Measurements from ENCODE around the gene CPNE6.

The CPNE6 gene

GRCh38 chr14:24054646-24055045 lies 16.7 kb upstream of the CPNE6 start:
- DNase-seq (ENCODE audit: low read depth) = no peak

GRCh38 chr14:24055971-24056799 lies 15.2 kb upstream of the CPNE6 start:
- DNase-seq (ENCODE audit: low read depth) = no peak

DNA sequence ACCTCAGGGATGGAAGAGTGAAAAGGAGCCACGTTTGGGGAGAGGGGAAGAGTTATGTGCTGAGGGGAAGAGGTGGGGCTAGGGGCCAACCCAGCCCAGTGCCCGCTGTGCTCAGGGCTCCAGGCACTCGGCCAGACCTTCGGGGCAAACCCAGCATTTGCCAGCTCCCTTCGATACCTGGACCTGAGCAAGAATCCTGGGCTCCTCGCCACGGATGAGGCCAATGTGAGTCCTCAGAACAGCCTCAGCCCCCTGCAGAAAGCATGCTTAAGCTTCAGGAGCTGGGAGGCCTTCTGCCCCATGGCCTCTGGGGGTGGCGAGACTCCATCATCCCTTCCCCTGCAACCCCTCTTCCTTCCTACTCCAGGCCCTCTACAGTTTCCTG lies 14.6 kb upstream of the CPNE6 start:
- DNase-seq (ENCODE audit: low read depth) = no peak

- no peak for DNase-seq (ENCODE audit: low read depth)
Observed at GRCh38 chr14:24057271-24057670, 14.1 kb upstream of the CPNE6 start.

DNA sequence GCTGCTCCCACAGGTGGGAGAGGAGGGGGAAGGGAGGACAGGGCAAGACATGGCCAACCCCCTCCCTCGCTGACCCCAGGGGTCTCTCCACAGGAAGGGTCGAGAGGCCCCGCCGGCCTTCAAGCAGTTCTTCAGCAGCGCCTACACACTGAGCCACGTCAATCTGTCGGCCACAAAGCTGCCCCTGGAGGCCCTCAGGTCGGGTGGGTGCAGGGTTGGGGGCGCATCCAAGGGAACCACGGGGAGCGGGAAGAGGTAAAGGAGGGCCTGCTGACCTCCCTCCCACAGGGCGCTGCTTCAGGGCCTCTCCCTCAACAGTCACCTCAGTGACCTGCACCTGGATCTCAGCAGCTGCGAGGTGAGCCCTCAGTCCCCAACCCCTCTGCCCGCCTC lies 13.5 kb upstream of the CPNE6 start:
- no peak for DNase-seq (ENCODE audit: low read depth)

DNA sequence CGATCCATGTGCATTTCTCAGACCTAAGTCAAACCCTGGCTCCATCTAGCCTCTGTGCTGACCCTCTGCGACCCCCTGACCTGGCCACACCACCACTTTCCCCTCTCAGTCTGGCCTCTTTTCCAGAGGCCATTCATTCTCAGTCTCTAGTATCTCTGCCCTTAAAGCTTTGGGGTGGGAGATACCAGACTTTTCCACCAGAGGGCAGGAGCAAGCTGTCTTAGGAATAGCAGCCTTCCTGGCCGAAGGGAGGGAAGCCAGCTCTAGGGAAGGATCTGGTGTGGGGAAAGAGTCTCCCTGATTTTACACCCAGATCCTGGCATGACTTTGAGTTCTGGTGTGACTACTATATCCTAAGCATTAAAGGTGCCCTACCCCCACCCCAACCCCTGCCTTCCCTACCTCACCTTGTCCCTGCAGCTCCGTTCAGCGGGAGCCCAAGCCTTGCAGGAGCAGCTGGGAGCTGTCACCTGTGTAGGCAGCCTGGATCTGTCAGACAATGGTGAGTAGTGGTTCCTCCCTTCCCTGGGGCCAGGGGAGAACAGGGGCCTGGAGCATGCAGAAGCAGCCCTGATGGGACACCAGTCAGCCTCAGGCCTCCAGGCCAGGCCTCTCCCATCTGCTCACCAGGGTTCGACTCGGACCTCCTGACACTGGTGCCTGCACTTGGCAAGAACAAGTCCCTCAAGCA lies 13.0 kb upstream of the CPNE6 start:
- no peak for DNase-seq (ENCODE audit: low read depth)

DNA sequence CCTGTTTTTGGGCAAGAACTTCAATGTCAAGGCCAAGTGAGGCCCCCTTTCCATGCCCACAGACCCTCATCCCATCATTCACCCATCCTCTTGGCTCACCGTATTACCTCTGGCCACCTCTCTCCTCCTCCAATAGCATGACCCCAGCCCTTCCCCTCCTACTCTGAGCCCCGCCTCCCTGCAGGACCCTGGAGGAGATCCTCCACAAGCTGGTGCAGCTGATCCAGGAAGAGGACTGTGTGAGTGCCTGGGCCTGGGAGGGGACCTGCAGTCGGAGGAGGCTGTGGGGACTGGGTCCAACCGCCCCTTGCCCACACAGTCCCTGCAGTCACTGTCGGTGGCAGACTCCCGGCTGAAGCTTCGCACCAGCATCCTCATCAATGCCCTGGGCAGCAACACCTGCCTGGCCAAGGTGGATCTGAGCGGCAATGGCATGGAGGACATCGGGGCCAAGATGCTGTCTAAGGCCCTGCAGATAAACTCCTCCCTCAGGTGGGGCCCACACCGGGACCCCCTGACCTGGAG lies 12.3 kb upstream of the CPNE6 start:
- DNase-seq (ENCODE audit: low read depth) = no peak

GRCh38 chr14:24059841-24060388 lies 11.4 kb upstream of the CPNE6 start:
- no peak for DNase-seq (ENCODE audit: low read depth)

DNA sequence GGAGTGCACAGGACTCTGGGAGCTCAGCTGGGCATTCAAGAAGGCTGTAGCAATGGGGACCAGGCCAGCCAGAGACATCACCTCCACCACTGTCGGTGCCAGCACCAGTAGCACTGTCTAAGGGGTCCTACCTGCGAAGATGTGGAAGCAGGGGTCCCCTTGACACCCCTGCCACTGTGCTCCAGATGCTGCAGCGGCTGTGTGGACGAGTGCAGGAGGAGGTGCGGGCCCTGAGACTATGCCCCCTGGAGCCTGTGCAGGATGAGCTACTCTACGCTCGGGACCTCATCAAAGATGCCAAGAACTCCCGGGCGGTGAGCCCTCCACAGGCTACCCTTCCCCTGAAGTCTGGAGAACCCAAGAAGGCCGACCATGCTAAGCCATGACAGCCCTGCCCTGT lies 10.9 kb upstream of the CPNE6 start:
- DNase-seq (ENCODE audit: low read depth) = no peak

DNA sequence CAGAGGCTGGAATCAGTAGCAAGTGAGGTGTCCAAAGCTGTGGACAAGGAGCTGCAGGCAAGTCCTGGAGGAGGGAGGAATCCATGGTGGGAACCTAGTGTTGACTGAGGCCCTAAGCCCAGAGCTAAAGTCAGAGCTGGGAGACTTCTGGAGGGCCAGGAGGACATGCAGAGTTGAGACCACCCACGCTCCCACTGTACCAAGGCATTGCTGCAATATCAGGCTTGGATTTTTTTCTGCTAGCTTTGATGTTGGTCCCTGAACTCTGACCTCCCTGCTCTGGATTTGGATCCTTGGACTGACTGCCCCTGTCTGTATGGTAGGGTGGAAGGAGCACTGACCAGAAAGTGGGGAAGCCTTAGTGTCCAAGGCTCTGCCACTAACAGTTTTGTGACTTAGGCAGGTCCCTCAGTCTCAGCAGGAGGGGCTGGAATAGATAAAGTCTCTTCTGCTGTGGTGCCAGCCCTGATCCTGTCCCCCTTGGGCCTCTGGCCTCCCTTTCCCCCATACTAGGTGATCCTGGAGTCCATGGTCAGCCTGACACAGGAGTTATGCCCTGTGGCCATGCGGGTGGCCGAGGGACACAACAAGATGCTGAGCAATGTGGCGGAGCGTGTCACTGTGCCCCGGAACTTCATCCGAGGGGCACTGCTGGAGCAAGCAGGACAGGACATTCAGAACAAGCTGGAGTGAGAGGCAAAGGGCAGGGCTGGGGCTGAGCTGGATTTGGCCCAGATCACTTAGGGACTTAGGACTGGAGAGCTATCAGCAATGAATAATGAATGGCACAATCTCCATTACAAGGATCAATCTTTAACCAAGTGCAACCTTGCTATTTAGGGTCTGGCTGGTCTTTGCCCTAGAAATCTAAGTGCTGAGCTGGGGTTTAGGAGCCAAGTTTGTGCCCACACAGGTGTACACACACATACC lies 10.1 kb upstream of the CPNE6 start:
- DNase-seq (ENCODE audit: low read depth) = no peak

DNA sequence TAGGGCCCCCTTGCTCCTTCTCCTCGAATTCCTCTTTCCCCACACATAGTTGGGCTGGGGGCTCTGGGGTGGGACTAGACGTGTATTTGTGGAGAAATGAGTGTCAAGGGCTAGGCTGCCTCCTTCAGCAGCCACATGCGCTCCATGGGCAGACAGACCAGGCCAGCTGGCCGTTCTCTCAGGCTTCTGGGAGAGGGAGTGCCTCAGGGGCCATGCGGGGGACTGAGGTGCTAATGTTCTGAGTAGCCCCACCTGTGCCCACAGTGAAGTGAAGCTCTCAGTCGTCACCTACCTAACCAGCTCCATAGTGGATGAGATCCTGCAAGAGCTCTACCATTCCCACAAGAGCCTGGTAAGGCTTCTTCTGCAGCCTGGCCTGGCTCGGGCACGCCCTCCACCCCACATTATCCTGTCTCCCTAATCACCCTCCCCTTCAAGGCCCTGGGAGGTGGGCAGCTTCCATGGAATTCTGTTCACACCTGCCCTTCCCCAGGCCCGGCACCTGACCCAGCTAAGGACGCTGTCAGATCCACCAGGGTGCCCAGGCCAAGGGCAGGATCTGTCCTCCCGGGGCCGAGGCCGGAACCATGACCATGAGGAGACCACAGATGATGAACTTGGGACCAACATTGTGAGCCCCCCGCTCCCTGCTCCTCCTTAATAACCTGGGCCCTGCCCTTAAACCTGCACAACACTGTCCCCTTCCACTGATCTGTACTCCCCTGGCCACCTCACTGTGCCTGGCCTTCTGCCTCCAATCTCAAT lies 9.0 kb upstream of the CPNE6 start:
- DNase-seq (ENCODE audit: low read depth) = no peak

- DNase-seq (ENCODE audit: low read depth) = no peak
Observed at GRCh38 chr14:24063263-24063836, 8.0 kb upstream of the CPNE6 start.

- no peak for DNase-seq (ENCODE audit: low read depth)
Observed at GRCh38 chr14:24064091-24064795, 7.1 kb upstream of the CPNE6 start.

DNA sequence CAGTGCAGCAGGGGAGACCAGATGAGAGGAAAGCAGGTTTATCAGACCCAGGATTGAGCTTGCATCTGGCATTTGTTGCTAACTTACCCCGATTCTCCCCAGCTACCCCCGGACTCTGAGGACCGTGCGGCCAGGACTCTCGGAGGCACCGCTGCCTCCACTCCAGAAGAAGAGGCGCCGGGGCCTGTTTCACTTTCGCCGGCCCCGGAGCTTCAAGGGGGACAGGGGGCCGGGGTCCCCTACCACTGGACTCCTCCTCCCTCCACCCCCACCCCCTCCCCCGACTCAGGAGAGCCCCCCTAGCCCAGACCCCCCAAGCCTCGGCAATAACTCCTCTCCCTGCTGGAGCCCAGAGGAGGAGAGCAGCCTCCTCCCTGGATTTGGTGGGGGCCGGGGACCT lies 6.5 kb upstream of the CPNE6 start:
- no peak for DNase-seq (ENCODE audit: low read depth)

- DNase-seq (ENCODE audit: low read depth) = no peak
Observed at GRCh38 chr14:24065408-24065807, 6.0 kb upstream of the CPNE6 start.

DNA sequence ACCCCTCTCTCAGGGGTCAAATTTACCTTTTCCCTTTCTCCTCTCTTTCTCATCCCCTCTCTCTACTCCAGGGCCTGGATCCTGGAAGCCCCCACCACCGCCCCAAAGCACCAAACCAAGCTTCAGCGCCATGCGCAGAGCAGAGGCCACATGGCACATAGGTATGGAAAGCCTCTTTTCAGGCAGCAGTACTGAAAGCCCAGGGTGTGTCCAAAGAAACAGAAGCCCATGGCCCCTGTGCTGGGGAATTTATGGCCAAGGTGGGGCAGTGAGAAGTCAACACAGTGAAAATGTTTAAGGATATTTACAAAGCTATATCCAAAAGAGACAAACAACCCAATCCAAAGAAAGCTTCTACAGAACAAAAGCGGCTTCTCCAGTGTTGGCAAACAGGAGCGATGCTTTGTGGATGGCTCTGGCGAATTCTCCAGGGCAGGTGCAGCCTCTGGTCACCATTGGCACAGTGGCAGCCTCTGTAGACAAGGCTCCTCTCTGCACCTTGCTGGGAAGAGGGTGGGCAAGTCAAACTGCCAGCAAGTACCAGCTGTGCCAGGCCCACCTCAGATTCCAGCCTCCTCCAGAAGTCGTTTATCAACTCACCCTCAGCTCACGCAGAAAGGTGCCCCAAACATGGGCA lies 4.7 kb upstream of the CPNE6 start:
- no peak for DNase-seq (ENCODE audit: low read depth)

GRCh38 chr14:24067133-24068082 lies 4.0 kb upstream of the CPNE6 start:
- DNase-seq (ENCODE audit: low read depth) = no peak

DNA sequence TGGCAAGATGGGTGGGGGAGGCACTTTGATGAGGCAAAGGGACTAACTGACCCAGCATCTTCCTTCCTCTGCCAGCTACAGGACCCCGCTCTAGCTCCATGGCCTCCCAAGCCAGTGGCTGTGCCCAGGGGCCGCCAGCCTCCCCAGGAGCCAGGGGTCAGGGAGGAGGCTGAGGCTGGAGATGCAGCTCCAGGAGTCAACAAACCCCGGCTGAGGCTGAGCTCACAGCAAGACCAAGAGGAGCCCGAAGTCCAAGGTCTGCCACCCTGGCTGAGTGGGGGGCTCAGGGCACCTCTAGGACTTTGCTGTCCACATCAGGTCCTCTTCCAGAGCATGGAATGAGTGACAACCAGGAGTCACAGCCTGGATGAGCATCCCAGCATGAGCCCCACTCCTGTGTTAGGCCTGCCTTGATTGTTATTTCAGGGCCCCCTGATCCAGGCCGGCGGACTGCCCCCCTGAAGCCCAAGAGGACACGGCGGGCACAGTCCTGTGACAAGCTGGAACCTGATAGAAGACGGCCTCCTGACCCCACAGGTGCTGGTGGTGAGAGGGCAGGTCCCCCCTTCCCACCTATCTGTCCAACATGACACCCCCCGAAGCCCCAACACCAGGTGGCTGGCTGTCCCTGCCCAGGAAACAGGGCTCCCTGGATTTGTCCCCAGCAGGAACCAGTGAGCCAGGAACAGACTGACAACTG lies 2.5 kb upstream of the CPNE6 start:
- no peak for DNase-seq (ENCODE audit: low read depth)

Data from stimulated activated CD8-positive, alpha-beta memory T cell treated with anti-CD3 and anti-CD28 coated beads, Interleukin-4, amount 100 ng/mL, for 24 hours (primary cell).